Measurements from ENCODE around the gene ZNRF3. TPM values are rescaled to one million over a fixed set of nuclear protein-coding genes. Genes with fewer than 3 reads are reported as not detected.
"Not testable (repeated sequence)": the region's sequence is repeated elsewhere in the genome, so short reads cannot be mapped to it uniquely, and the experiment has no call there.

The ZNRF3 gene
- total and polyA plus RNA-seq, 9 donors = 5.5 to 8.7 (median 8.1) TPM

- no peak overlapping the region for H3K27ac ChIP-seq (ENCODE audit: low read length)
- H3K4me3 ChIP-seq (ENCODE audit: low read length) = no peak overlapping the region
- DNase-seq = no peak
- no peaks in the 10 kb centered on the region for H3K9me3 ChIP-seq (replicated peaks; ENCODE audit: control insufficient read depth, low read depth, low read length)
- no peaks in the 10 kb centered on the region for H3K36me3 ChIP-seq (ENCODE audit: control insufficient read depth, insufficient read depth, low read length)
- WGBS (ENCODE audit: insufficient coverage) = no CpG with 5 or more reads among the region's 1 CpG
- no peaks in the 10 kb centered on the region for H3K27me3 ChIP-seq (ENCODE audit: control insufficient read depth, insufficient read depth, low read length)
- H3K4me1 ChIP-seq (ENCODE audit: control insufficient read depth, insufficient read depth, low read length) = no peaks in the 10 kb centered on the region
Observed at GRCh38 chr22:28856095-28856455, 27.3 kb upstream of the ZNRF3 start.

DNA sequence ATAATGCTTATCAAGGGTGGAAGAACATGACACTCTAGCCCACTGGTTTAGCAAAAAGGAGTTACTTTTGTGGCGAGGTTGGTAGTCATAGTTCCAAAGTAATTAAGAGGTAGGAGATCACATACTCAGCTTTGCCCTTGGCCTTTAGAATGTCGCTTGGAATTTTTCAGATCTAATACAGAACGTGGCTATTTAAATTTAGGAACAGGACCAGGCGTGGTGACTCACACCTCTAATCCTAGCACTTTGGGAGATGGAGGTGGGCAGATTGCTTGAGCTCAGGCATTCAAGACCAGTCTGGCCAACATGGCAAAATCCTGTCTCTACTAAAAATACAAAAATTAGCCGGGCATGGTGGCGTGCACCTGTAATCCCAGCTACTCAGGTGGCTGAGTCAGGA, 26.1 kb upstream of the ZNRF3 start:
- H3K4me3 ChIP-seq (ENCODE audit: low read length) = no peak overlapping the region
- no peaks in the 10 kb centered on the region for H3K36me3 ChIP-seq (ENCODE audit: control insufficient read depth, insufficient read depth, low read length)
- no peaks in the 10 kb centered on the region for H3K27me3 ChIP-seq (ENCODE audit: control insufficient read depth, insufficient read depth, low read length)
- no peak overlapping the region for H3K27ac ChIP-seq (ENCODE audit: low read length)
- no peak for DNase-seq
- H3K4me1 ChIP-seq (ENCODE audit: control insufficient read depth, insufficient read depth, low read length) = no peaks in the 10 kb centered on the region
- H3K9me3 ChIP-seq (replicated peaks; ENCODE audit: control insufficient read depth, low read depth, low read length) = no peaks in the 10 kb centered on the region
- WGBS (ENCODE audit: insufficient coverage) = 83% methylated on average over 1 of the region's 6 CpGs

DNA sequence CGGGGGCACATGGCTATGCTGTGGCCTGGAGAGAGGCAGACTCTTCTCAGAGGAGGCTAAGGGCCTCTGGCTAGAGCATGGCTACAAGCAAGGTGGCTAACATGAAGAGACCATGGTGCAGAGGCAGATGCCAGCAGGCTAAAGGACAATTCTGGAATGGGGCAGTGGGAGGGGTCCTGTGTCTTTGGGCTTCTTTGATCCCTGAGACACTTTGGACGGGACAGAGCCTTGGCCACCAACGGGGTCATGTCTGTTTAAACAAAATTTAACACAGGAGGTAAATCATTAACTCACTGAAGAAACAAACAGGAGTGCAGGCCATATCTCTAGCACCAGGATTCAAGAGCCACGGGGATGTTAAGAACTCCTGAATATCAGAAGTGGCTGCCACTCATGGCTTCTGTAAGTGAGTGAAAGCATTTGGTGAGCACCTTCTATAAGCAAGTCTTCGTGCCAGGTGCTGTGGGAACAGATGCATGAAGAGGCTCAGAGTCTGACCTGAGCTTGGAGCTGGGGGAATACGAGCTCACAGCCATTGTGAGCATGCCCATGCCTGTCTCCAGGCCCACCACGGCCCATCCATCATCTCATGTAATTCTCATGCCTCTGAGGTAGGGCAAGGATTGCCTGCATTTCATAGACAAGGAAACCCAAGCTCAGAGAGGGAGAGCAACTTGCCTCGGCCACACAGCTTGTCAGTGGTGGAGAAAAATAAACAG, 18.3 kb upstream of the ZNRF3 start:
- Histone ChIP-seq H3K27me3 (ENCODE audit: control insufficient read depth, insufficient read depth, low read length) (no peaks in the 10 kb centered on the region), H3K4me1 (ENCODE audit: control insufficient read depth, insufficient read depth, low read length) (no peaks in the 10 kb centered on the region), H3K36me3 (ENCODE audit: control insufficient read depth, insufficient read depth, low read length) (no peaks in the 10 kb centered on the region), H3K27ac (ENCODE audit: low read length) (no peak overlapping the region), H3K9me3 (replicated peaks; ENCODE audit: control insufficient read depth, low read depth, low read length) (peaks cover 2% of the 10 kb centered on the region), H3K4me3 (ENCODE audit: low read length) (no peak overlapping the region)
- 87% methylated on average over 3 of the region's 8 CpGs for WGBS (ENCODE audit: insufficient coverage)
- no peak for DNase-seq

- Histone ChIP-seq H3K27ac (ENCODE audit: low read length) (no peak overlapping the region), H3K36me3 (ENCODE audit: control insufficient read depth, insufficient read depth, low read length) (no peaks in the 10 kb centered on the region)
- WGBS (ENCODE audit: insufficient coverage) = 55% methylated on average over 3 of the region's 3 CpGs
Observed at GRCh38 chr22:28867191-28867590, 16.2 kb upstream of the ZNRF3 start.

GRCh38 chr22:28868389-28868788, 15.0 kb upstream of the ZNRF3 start:
- not testable (repeated sequence) for H3K27ac ChIP-seq (ENCODE audit: low read length); H3K4me3 ChIP-seq (ENCODE audit: low read length); H3K9me3 ChIP-seq (replicated peaks; ENCODE audit: control insufficient read depth, low read depth, low read length); H3K36me3 ChIP-seq (ENCODE audit: control insufficient read depth, insufficient read depth, low read length); H3K27me3 ChIP-seq (ENCODE audit: control insufficient read depth, insufficient read depth, low read length); H3K4me1 ChIP-seq (ENCODE audit: control insufficient read depth, insufficient read depth, low read length); DNase-seq
- 50% methylated on average over 1 of the region's 8 CpGs for WGBS (ENCODE audit: insufficient coverage)

More at GRCh38 chr22:28867191-28867590, 16.2 kb upstream of the ZNRF3 start:
- no peak for DNase-seq
- H3K4me1 ChIP-seq (ENCODE audit: control insufficient read depth, insufficient read depth, low read length) = no peaks in the 10 kb centered on the region
- H3K9me3 ChIP-seq (replicated peaks; ENCODE audit: control insufficient read depth, low read depth, low read length) = peaks cover 2% of the 10 kb centered on the region
- H3K4me3 ChIP-seq (ENCODE audit: low read length) = no peak overlapping the region
- no peaks in the 10 kb centered on the region for H3K27me3 ChIP-seq (ENCODE audit: control insufficient read depth, insufficient read depth, low read length)

- WGBS (ENCODE audit: insufficient coverage) = no CpG with 5 or more reads among the region's 2 CpGs
- no peaks in the 10 kb centered on the region for H3K36me3 ChIP-seq (ENCODE audit: control insufficient read depth, insufficient read depth, low read length)
- peaks cover under 1% of the 10 kb centered on the region for H3K4me1 ChIP-seq (ENCODE audit: control insufficient read depth, insufficient read depth, low read length)
- DNase-seq = peak; percentile 35
- no peak overlapping the region for H3K27ac ChIP-seq (ENCODE audit: low read length)
- H3K27me3 ChIP-seq (ENCODE audit: control insufficient read depth, insufficient read depth, low read length) = no peaks in the 10 kb centered on the region
- H3K9me3 ChIP-seq (replicated peaks; ENCODE audit: control insufficient read depth, low read depth, low read length) = no peaks in the 10 kb centered on the region
- no peak overlapping the region for H3K4me3 ChIP-seq (ENCODE audit: low read length)
Observed at GRCh38 chr22:28869736-28870135, 13.6 kb upstream of the ZNRF3 start.

- H3K27me3 ChIP-seq (ENCODE audit: control insufficient read depth, insufficient read depth, low read length) = no peaks in the 10 kb centered on the region
Observed at GRCh38 chr22:28873183-28873963, 10.0 kb upstream of the ZNRF3 start.

DNA sequence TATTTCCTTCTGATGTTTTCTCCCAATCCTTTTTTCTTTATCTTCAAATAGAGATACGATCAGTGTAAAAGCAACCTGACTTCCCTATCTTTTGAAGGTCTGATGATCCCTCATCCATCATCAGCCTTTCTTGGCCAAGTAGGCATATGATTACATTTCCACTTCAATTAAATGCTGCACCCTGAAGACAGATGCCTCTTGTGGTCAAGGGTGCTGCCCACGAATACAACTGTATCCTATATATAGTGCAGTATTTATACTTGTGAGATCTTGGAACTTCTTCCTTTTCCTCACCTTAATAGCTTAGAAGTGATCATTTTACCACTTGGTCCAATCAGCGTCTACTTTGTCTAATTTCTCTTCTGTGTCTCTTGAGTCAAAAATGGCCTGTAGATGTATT, 9.3 kb upstream of the ZNRF3 start:
- Histone ChIP-seq H3K27ac (ENCODE audit: low read length) (no peak overlapping the region), H3K4me1 (ENCODE audit: control insufficient read depth, insufficient read depth, low read length) (peaks cover 3% of the 10 kb centered on the region), H3K9me3 (replicated peaks; ENCODE audit: control insufficient read depth, low read depth, low read length) (no peaks in the 10 kb centered on the region), H3K27me3 (ENCODE audit: control insufficient read depth, insufficient read depth, low read length) (no peaks in the 10 kb centered on the region), H3K36me3 (ENCODE audit: control insufficient read depth, insufficient read depth, low read length) (no peaks in the 10 kb centered on the region), H3K4me3 (ENCODE audit: low read length) (no peak overlapping the region)
- DNase-seq = no peak
- WGBS (ENCODE audit: insufficient coverage) = no CpG with 5 or more reads among the region's 3 CpGs

More at GRCh38 chr22:28873183-28873963, 10.0 kb upstream of the ZNRF3 start:
- DNase-seq = no peak
- Histone ChIP-seq H3K27ac (ENCODE audit: low read length) (no peak overlapping the region), H3K36me3 (ENCODE audit: control insufficient read depth, insufficient read depth, low read length) (no peaks in the 10 kb centered on the region), H3K4me1 (ENCODE audit: control insufficient read depth, insufficient read depth, low read length) (peaks cover 3% of the 10 kb centered on the region), H3K9me3 (replicated peaks; ENCODE audit: control insufficient read depth, low read depth, low read length) (no peaks in the 10 kb centered on the region), H3K4me3 (ENCODE audit: low read length) (no peak overlapping the region)
- no CpG with 5 or more reads among the region's 3 CpGs for WGBS (ENCODE audit: insufficient coverage)

GRCh38 chr22:28874811-28875320, 8.5 kb upstream of the ZNRF3 start:
- H3K27ac ChIP-seq (ENCODE audit: low read length) = no peak overlapping the region
- H3K36me3 ChIP-seq (ENCODE audit: control insufficient read depth, insufficient read depth, low read length) = no peaks in the 10 kb centered on the region
- peak; percentile 21 for DNase-seq
- no peak overlapping the region for H3K4me3 ChIP-seq (ENCODE audit: low read length)
- H3K9me3 ChIP-seq (replicated peaks; ENCODE audit: control insufficient read depth, low read depth, low read length) = no peaks in the 10 kb centered on the region
- peaks cover 3% of the 10 kb centered on the region for H3K4me1 ChIP-seq (ENCODE audit: control insufficient read depth, insufficient read depth, low read length)
- WGBS (ENCODE audit: insufficient coverage) = 75% methylated on average over 1 of the region's 2 CpGs
- H3K27me3 ChIP-seq (ENCODE audit: control insufficient read depth, insufficient read depth, low read length) = no peaks in the 10 kb centered on the region

GRCh38 chr22:28882545-28882877, 861 bp upstream of the ZNRF3 start:
- Histone ChIP-seq H3K4me3 (ENCODE audit: low read length) (peak overlapping the region; percentile 66), H3K36me3 (ENCODE audit: control insufficient read depth, insufficient read depth, low read length) (no peaks in the 10 kb centered on the region), H3K27me3 (ENCODE audit: control insufficient read depth, insufficient read depth, low read length) (peaks cover 10% of the 10 kb centered on the region), H3K27ac (ENCODE audit: low read length) (peak overlapping the region; percentile 88), H3K4me1 (ENCODE audit: control insufficient read depth, insufficient read depth, low read length) (peaks cover 25% of the 10 kb centered on the region), H3K9me3 (replicated peaks; ENCODE audit: control insufficient read depth, low read depth, low read length) (no peaks in the 10 kb centered on the region)
- DNase-seq = peak; percentile 90
- WGBS (ENCODE audit: insufficient coverage) = 17% methylated on average over 1 of the region's 5 CpGs
